IPS-20b (cell line): ENCODE results near the gene DAPK1.

Experiments
- H3K27ac ChIP-seq: one replicate; pipeline ENCODE4 v1.5.1; 2013; ENCODE audit warnings: low read length
- H3K27me3 ChIP-seq: 2 replicates; pipeline ENCODE4 v1.6.1; 2013; ENCODE audit warnings: mild to moderate bottlenecking, low read length, inconsistent platforms; ENCODE audit not compliant: insufficient read depth
- H3K36me3 ChIP-seq: 2 replicates; pipeline ENCODE4 v1.6.1; 2013; ENCODE audit warnings: low read depth, mild to moderate bottlenecking, inconsistent platforms, low read length, moderate library complexity; ENCODE audit not compliant: insufficient read depth
- H3K4me1 ChIP-seq: 2 replicates; pipeline ENCODE4 v1.6.1; 2013; ENCODE audit warnings: mild to moderate bottlenecking, control low read depth, inconsistent platforms, low read length, moderate library complexity; ENCODE audit not compliant: insufficient read depth
- H3K4me3 ChIP-seq: 2 replicates; pipeline ENCODE4 v1.5.1; 2013; ENCODE audit warnings: mild to moderate bottlenecking, low read length, inconsistent platforms
- H3K9ac ChIP-seq: 2 replicates; pipeline ENCODE4 v1.6.1; 2013; ENCODE audit warnings: low read depth, mild to moderate bottlenecking, inconsistent platforms, low read length, moderate library complexity
- H3K9me3 ChIP-seq: 2 replicates; pipeline ENCODE4 v1.6.1; 2013; ENCODE audit warnings: mild to moderate bottlenecking, low read depth, low read length, inconsistent platforms; ENCODE audit not compliant: insufficient read depth

Gene DAPK1

DNA sequence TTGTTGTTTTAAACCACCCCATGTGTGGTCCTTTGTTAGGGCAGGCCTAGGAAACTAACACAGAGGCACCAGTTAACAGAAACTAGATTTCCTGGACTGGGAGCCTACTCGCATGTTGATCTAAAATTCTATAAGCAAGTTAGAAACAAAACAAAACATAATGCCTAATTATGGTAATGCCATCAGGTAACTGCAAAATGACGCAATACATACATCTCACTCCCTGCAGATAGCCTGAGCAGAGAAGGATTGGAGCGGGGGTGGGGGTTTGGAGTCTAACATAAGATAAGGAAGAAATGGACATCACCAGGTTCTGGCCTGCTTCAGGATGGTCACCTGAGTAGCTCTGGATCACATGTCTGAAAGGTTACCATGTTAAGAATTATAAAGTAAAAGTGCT is 114.9 kb downstream of the DAPK1 start:
- Histone ChIP-seq H3K4me1 (peaks cover 16% of the 10 kb centered on the region; the same call in 1 of the 2 replicates), H3K9me3 (no peaks in the 10 kb centered on the region), H3K4me3 (no peak overlapping the region), H3K27me3 (no peaks in the 10 kb centered on the region), H3K9ac (no peak overlapping the region), H3K36me3 (peaks cover 87% of the 10 kb centered on the region), H3K27ac (no peak overlapping the region)

DNA sequence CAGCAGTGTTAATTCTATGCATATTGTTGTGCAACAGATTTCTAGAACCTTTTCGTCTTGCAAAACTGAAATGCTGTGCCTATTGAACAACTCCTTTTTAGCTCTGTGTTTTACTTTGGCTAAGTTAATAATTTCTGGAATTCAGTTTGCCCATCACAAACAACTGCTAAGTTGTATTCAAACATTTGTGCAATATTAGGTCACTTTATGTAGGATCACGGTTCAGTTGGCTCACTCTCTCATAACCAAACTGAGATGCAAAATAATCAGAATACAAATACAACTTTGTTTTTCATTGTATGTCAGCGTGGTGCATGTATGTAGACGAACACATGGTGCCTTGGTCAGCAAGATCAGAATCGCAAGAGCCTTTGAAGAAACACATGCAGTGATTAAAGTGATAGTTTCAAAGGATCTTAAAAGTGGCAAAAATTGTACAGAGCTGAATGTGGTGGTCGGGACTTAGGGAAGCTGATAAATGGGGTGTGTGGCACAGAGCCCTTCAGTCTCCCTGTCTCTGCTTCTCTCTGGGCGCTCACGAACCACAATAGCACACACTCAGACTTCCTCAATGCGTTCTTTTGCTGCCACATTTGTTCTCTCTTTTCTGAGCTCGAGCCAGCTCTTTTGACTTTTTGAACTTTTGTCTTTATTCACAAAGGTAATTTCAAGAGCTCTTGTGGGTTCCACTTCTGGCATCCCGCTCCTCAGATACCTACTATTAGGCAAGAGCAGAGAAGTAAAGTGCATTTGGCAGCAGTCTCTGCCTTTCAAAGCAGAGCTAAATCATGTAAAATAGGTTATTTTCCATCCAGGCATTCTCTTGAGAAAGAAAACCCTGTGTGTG is 115.8 kb downstream of the DAPK1 start:
- H3K4me1 ChIP-seq, result peaks cover 10% of the 10 kb centered on the region; the same call in 1 of the 2 replicates
- no peak overlapping the region for H3K27ac ChIP-seq
- H3K27me3 ChIP-seq, result no peaks in the 10 kb centered on the region
- no peak overlapping the region for H3K9ac ChIP-seq
- no peaks in the 10 kb centered on the region for H3K9me3 ChIP-seq
- H3K36me3 ChIP-seq, result peaks cover 87% of the 10 kb centered on the region
- no peak overlapping the region for H3K4me3 ChIP-seq

DNA sequence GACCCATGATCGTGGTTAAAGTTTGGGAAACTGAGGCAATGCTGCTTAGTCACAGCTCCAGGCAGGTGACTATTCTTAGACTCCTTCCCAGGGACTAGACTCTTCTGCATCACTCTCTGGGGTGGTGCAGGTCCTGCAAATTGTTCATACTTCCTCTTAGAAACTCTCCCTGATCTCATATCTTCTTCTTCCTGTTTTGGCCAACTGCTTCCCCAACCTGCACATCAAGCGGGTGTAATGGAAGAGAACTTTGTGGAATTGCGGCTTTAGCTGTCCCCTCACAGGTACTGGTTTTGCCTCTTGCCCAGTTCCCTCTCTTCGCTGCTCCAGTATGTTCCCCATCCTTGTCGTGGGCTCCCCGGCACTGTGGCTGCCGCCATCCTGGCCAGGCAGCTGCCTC is 116.7 kb downstream of the DAPK1 start:
- H3K36me3 ChIP-seq, result peaks cover 86% of the 10 kb centered on the region
- H3K4me3 ChIP-seq, result no peak overlapping the region
- H3K9me3 ChIP-seq, result no peaks in the 10 kb centered on the region
- H3K27ac ChIP-seq, result no peak overlapping the region
- H3K9ac ChIP-seq, result no peak overlapping the region
- no peaks in the 10 kb centered on the region for H3K27me3 ChIP-seq
- H3K4me1 ChIP-seq, result peaks cover 3% of the 10 kb centered on the region; the same call in 1 of the 2 replicates

DNA sequence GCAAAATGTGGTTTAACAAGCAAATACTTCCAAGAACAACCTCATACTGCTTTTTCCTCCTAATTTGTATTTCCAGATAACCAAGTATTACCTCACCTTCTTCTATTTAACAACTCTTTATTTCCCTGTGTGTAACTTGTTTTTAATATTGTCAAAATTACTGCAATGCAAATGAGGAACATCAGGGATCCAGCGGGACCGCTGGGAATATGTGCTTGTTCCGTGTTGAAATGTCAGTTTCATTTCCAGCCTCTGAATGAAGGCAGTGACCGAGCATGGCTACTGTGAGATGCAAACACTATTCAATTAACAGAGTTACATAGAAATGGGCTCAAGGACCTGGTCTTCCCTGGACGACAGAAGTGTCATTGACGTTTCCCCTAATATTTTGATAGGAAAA is 117.5 kb downstream of the DAPK1 start:
- H3K27me3 ChIP-seq, result no peaks in the 10 kb centered on the region
- H3K9me3 ChIP-seq, result no peaks in the 10 kb centered on the region
- no peak overlapping the region for H3K4me3 ChIP-seq
- peaks cover 83% of the 10 kb centered on the region for H3K36me3 ChIP-seq
- H3K27ac ChIP-seq, result no peak overlapping the region
- H3K9ac ChIP-seq, result no peak overlapping the region
- H3K4me1 ChIP-seq, result peaks cover 6% of the 10 kb centered on the region; the same call in 1 of the 2 replicates

DNA sequence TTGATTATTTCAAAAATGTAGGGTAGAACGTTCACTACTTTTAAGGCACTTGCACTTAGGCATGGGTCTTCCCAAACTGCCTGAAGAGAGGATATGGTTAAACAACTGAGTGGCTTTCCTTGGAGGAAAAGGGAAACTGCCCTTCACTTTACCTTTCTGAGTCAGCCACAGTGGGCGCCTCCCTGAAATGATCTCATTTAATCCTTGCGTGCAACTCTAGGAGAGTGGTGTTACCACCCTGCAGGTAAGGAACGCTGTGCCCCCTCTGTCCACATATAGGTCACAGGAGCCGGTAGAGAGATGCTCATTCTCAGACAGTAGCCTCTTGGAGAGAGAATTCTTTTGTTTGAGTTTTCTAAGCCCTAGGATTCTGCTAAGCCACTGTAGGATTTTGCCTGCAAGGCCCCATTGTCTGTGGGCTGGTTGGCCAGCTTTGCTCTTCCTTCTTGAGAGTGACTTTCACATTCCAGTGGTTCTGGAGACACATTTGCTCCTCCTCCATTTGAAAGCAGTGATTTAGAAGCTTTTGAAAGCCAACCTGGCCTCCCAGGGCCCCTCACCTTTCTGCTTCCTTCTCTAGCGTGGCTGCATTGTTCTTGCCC is 118.0 kb downstream of the DAPK1 start:
- Histone ChIP-seq H3K27ac (peak overlapping the region; percentile 43), H3K9ac (no peak overlapping the region), H3K27me3 (no peaks in the 10 kb centered on the region), H3K4me3 (no peak overlapping the region), H3K9me3 (no peaks in the 10 kb centered on the region), H3K4me1 (peaks cover 6% of the 10 kb centered on the region; the same call in 1 of the 2 replicates), H3K36me3 (peaks cover 78% of the 10 kb centered on the region)

DNA sequence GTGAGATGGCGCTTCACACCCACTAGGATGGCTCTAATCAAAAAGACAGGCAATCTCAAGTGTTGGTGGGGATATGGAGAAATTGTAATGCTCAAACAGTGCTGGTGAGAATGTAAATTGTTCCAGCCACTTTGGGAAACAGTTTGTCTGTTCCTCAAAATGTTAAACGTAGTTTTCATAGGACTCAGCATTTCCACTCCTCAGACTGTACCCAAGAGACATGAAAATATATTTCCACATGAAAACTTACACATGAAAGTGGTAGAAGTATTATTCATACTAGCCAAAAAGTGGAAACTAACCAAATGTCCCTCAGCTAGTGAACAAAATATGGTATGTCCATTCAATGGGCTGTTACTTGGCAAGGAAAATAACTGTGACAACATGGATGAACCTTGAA is 120.6 kb downstream of the DAPK1 start:
- Histone ChIP-seq H3K27me3 (no peaks in the 10 kb centered on the region), H3K27ac (no peak overlapping the region), H3K4me3 (no peak overlapping the region), H3K9me3 (no peaks in the 10 kb centered on the region), H3K4me1 (0 out of 2 replicates have a peak, but pooled peaks cover 6% of the 10 kb centered on the region), H3K9ac (no peak overlapping the region), H3K36me3 (peaks cover 52% of the 10 kb centered on the region)

DNA sequence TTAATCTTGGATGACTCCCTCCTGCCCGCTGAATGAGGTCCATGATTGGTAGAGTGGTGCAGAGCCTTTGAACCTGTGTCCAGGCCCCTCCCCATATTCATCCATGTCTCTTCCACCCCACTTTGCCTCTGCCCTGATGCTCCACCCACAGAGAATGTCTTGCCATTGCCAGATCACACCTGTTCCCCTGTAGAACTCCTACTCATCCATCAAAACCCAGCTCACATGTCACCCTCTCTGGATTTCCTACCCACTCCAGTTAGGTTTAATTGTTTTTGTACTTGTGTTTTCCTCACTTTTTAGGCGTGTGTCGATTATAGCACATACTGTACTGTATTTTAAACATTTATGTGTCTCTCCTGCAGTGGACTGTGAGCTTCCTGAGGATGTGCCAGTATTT is 121.3 kb downstream of the DAPK1 start:
- H3K27me3 ChIP-seq, result no peaks in the 10 kb centered on the region
- 0 out of 2 replicates have a peak, but pooled peaks cover 6% of the 10 kb centered on the region for H3K4me1 ChIP-seq
- no peaks in the 10 kb centered on the region for H3K9me3 ChIP-seq
- no peak overlapping the region for H3K4me3 ChIP-seq
- H3K27ac ChIP-seq, result no peak overlapping the region
- H3K36me3 ChIP-seq, result peaks cover 48% of the 10 kb centered on the region
- H3K9ac ChIP-seq, result no peak overlapping the region

DNA sequence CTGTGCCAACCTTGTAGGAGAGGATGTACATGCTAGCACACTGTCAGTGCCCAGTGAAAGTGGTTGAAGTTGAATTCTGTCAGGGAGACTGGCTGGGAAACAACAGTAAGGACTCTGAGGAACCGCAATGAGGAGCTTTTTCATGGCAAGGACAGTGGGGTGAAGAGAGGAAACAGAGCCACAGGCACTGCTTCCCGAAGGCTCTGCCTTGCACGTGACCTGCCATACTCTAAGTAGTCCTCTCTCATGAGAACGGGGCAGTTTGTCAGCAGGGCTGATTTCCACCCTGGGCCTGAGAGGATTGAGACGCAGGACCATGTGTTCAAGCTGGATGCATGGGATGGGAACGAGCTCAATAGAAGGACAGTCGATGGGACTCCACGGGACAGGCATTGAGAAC is 121.7 kb downstream of the DAPK1 start:
- H3K36me3 ChIP-seq, result peaks cover 48% of the 10 kb centered on the region
- H3K9ac ChIP-seq, result no peak overlapping the region
- H3K9me3 ChIP-seq, result no peaks in the 10 kb centered on the region
- no peaks in the 10 kb centered on the region for H3K27me3 ChIP-seq
- no peak overlapping the region for H3K4me3 ChIP-seq
- 0 out of 2 replicates have a peak, but pooled peaks cover 6% of the 10 kb centered on the region for H3K4me1 ChIP-seq
- no peak overlapping the region for H3K27ac ChIP-seq

DNA sequence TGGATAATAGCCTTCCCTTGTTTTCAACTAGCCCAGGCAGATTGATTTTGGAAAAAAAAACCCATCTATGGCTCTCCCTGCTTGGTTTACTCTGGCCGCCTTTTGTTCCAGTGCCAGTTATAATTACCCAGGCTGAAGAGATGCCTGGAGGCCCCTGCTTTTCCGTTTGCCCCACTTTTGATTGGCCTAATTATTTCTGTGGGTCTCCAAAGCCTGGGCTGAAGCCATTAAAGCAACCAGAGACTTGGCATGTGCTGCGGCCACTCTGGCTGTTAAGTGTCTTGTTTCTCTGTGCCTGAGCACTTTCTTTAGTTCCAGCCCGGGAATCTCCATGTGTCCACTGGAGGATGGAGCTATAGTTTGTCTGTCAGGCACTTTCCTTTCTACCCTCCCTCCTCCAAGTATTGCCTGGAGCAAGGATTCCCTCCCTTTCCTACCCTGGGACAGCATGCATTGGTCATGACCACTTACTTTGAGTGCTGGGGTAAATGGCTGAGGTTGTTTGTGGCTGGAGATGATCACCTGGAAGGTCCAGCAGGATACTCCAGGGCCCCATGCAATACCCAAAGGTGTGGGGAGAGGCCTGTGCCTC is 123.2 kb downstream of the DAPK1 start:
- no peak overlapping the region for H3K9ac ChIP-seq
- H3K4me3 ChIP-seq, result no peak overlapping the region
- peaks cover 58% of the 10 kb centered on the region for H3K36me3 ChIP-seq

DNA sequence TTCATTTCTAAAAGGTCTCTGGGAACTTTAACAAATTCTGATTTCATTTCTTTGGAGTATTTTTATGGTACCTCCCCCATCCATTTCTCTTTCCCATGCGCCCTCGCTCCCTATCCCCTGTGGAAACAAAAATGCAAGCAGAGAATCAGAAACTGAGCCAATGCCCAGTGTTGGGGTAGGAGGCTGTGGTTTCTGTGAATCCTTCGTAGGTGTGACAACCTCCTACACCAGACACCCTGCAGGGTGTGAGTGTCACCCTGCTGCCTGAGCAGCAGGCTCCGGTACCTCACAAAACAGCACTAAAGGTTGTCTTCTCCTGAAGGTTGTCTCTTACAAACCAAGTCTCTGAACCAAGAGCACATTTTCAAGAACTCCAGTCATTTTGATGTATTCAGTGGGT is 124.4 kb downstream of the DAPK1 start:
- Histone ChIP-seq H3K9ac (no peak overlapping the region), H3K27ac (no peak overlapping the region), H3K4me3 (no peak overlapping the region), H3K27me3 (no peaks in the 10 kb centered on the region), H3K36me3 (peaks cover 52% of the 10 kb centered on the region), H3K4me1 (0 out of 2 replicates have a peak, but pooled peaks cover 6% of the 10 kb centered on the region), H3K9me3 (no peaks in the 10 kb centered on the region)

More for the DNA sequence above, 123.2 kb downstream of the DAPK1 start:
- Histone ChIP-seq H3K27me3 (no peaks in the 10 kb centered on the region), H3K4me1 (0 out of 2 replicates have a peak, but pooled peaks cover 6% of the 10 kb centered on the region), H3K9me3 (no peaks in the 10 kb centered on the region), H3K27ac (no peak overlapping the region)

DNA sequence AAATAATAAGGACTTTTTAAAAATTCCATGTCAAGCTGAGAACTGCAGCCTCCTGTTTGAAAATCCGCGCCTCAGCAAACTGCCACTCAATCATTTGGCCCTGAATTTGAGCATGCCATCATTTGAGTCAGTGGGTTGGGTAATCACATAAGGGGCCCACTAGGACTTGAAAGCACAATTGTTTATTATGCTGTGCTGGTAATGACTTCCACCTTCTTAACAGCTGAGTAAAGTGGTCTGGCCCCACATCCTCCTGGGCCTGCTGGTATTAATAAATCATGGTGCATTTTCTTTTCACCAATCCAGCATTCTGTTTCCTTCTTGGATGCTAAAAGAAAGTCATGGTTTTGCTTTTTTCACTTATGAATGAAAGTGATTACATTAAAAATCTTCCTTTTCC is 125.3 kb downstream of the DAPK1 start:
- Histone ChIP-seq H3K4me3 (no peak overlapping the region), H3K36me3 (peaks cover 44% of the 10 kb centered on the region), H3K27ac (no peak overlapping the region), H3K9ac (no peak overlapping the region), H3K9me3 (no peaks in the 10 kb centered on the region), H3K4me1 (0 out of 2 replicates have a peak, but pooled peaks cover 9% of the 10 kb centered on the region), H3K27me3 (no peaks in the 10 kb centered on the region)
